ENCODE data around the gene METTL6. TPM values are rescaled to one million over a fixed set of nuclear protein-coding genes. Genes with fewer than 3 reads are reported as not detected.
A peak's percentile ranks its signal among the peaks of the same experiment; 100 is the strongest.

The METTL6 gene
- total RNA-seq, 2 donors from 2014 or later: 12.5 to 14.8 TPM

- TF ChIP-seq POLR2A (IDR thresholded peaks at IDR 0.05) (no peak), CTCF (IDR thresholded peaks at IDR 0.05) (no peak), POLR2AphosphoS5 (IDR thresholded peaks at IDR 0.05) (no peak)
- no peaks in the 10 kb centered on the region for H3K27me3 ChIP-seq (replicated peaks; ENCODE audit: insufficient read depth)
- WGBS: 100% methylated on average over 1 of the region's 1 CpG
- peaks cover 3% of the 10 kb centered on the region in 2 donors for H3K36me3 ChIP-seq
- no peak overlapping the region for H3K4me3 ChIP-seq
- intact Hi-C loops (cut with DNase I): no loop called here
- H3K9me3 ChIP-seq: no peaks in the 10 kb centered on the region
- DNase-seq (ENCODE audit: low spot score): no peak
- no peak overlapping the region for H3K27ac ChIP-seq
- peaks cover 7% of the 10 kb centered on the region for H3K4me1 ChIP-seq (replicated peaks)
These were observed 6.2 kb upstream of the METTL6 start for GRCh38 chr3:15433531-15433930.

GRCh38 chr3:15431256-15431837, 4.0 kb upstream of the METTL6 start:
- Histone ChIP-seq H3K27ac (no peak overlapping the region), H3K9me3 (no peaks in the 10 kb centered on the region), H3K36me3 (no peaks in the 10 kb centered on the region), H3K27me3 (replicated peaks; ENCODE audit: insufficient read depth) (no peaks in the 10 kb centered on the region), H3K4me3 (no peak overlapping the region), H3K4me1 (replicated peaks) (peaks cover 11% of the 10 kb centered on the region)
- TF ChIP-seq POLR2A (IDR thresholded peaks at IDR 0.05) (no peak), CTCF (IDR thresholded peaks at IDR 0.05) (no peak), POLR2AphosphoS5 (IDR thresholded peaks at IDR 0.05) (no peak)
- intact Hi-C loops (cut with DNase I): no loop called here
- WGBS: 61% methylated on average over 3 of the region's 3 CpGs
- no peak for DNase-seq (ENCODE audit: low spot score)

DNA sequence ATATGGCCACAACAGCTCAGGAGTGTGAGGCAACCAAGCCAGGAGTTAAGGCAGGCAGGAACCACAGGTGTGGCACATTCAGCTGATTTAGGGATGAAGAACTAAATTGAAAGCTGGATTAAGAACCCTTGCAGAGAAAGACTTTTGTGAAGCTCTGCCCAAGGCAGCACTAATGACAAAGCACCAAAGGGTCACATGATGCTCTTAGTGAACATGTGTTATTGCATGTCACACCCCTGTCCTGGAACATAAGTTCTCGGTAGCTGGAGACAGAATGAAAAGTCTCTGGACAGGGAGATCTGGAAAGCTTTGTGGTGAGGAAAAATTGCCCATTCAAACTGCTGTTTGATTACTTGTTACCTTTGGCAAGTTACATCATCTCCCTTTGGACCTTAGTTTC, 3.3 kb upstream of the METTL6 start:
- peaks cover 17% of the 10 kb centered on the region for H3K4me1 ChIP-seq (replicated peaks)
- H3K4me3 ChIP-seq: no peak overlapping the region
- TF ChIP-seq POLR2AphosphoS5 (IDR thresholded peaks at IDR 0.05) (no peak), CTCF (IDR thresholded peaks at IDR 0.05) (no peak), POLR2A (IDR thresholded peaks at IDR 0.05) (no peak)
- intact Hi-C loops (cut with DNase I): no loop called here
- WGBS: 89% methylated on average over 1 of the region's 1 CpG
- H3K36me3 ChIP-seq: no peaks in the 10 kb centered on the region
- H3K9me3 ChIP-seq: no peaks in the 10 kb centered on the region
- no peak overlapping the region for H3K27ac ChIP-seq
- no peak for DNase-seq (ENCODE audit: low spot score)
- H3K27me3 ChIP-seq (replicated peaks; ENCODE audit: insufficient read depth): no peaks in the 10 kb centered on the region

- no peaks in the 10 kb centered on the region for H3K9me3 ChIP-seq
- no peak overlapping the region for H3K27ac ChIP-seq
- H3K36me3 ChIP-seq: no peaks in the 10 kb centered on the region
- intact Hi-C loops (cut with DNase I): loop anchor here (5.0 kb wide), 1 partner anchor 128 kb away; no protein-coding TSS in a partner anchor
- DNase-seq (ENCODE audit: low spot score): no peak
- no peaks in the 10 kb centered on the region for H3K27me3 ChIP-seq (replicated peaks; ENCODE audit: insufficient read depth)
- no peak for TF ChIP-seq POLR2AphosphoS5 (IDR thresholded peaks at IDR 0.05)
- TF ChIP-seq POLR2A (IDR thresholded peaks at IDR 0.05): no peak
- TF ChIP-seq CTCF (IDR thresholded peaks at IDR 0.05): no peak
- H3K4me1 ChIP-seq (replicated peaks): peaks cover 17% of the 10 kb centered on the region
- H3K4me3 ChIP-seq: peak overlapping the region in 1 of 2 donors; percentile 57
- WGBS: 89% methylated on average over 6 of the region's 6 CpGs
These were observed 1.7 kb upstream of the METTL6 start for GRCh38 chr3:15429080-15429479.

DNA sequence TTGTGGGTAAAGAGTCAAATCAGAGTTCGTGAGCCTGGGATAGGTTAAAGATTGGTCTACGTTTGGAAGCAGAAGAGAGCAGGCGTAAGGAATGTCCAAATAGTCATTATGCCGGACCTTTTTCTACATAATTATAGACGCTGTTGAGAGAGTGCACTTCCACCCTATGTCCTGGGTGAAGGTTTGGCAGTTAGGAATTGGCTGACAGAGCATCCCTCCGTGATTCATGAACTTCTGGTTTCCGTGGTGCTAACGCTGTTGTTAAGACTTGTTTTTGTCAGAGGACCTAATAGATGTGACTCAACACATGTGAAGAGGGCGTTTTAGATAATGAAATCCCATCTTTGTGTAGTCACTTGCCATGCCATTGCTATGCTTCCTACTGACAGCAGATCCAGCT, 1.2 kb upstream of the METTL6 start:
- intact Hi-C loops (cut with DNase I): loop anchor here (5.0 kb wide), 1 partner anchor 129 kb away; no protein-coding TSS in a partner anchor
- no peak for DNase-seq (ENCODE audit: low spot score)
- Histone ChIP-seq H3K4me3 (peak overlapping the region; percentile 57 to 63), H3K27me3 (replicated peaks; ENCODE audit: insufficient read depth) (no peaks in the 10 kb centered on the region), H3K36me3 (no peaks in the 10 kb centered on the region), H3K4me1 (replicated peaks) (peaks cover 17% of the 10 kb centered on the region), H3K9me3 (no peaks in the 10 kb centered on the region), H3K27ac (no peak overlapping the region)
- 10% methylated on average over 9 of the region's 9 CpGs for WGBS
- TF ChIP-seq CTCF (IDR thresholded peaks at IDR 0.05): no peak
- TF ChIP-seq POLR2A (IDR thresholded peaks at IDR 0.05): no peak
- TF ChIP-seq POLR2AphosphoS5 (IDR thresholded peaks at IDR 0.05): no peak
